GM18907 (cell line): ENCODE measurements around the gene SLC39A5.
"Not testable (repeated sequence)": the region's sequence is repeated elsewhere in the genome, so short reads cannot be mapped to it uniquely, and the experiment has no call there.

Experiments
- ATAC-seq: cut with Tn5 transposase; IDR thresholded peaks from one replicate; pipeline ENCODE4 v1.9.1; 2021; ENCODE audit warnings: mild to moderate bottlenecking, moderate library complexity; ENCODE audit not compliant: unreplicated experiment

SLC39A5 gene

GRCh38 chr12:56229916-56230431, at the start of gene SLC39A5:
Gene SLC39A5, plus strand, starts transcription at chr12:56230051. Its CDS starts 1,224 bp downstream, at chr12:56231275.
- no peak for ATAC-seq

DNA sequence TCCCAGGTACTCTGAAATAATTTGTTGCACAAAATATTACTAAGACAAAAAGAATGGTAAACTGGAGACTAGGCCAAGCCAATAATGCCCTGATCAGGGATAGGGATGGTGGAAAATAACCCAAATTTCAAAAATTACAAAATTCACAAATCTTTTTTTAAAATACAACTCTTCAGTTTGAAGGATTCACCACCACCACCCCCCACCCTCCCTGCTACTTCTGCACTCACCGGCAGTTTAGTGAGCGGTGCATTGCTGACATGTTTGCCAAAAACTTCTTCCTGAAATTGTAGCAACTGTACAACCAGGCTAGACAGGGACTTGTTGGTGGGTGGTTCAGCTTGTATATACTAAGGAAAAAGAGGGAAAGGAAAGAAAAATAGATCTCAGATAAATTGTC, 42.9 kb upstream of the SLC39A5 start:
- no peak for ATAC-seq

DNA sequence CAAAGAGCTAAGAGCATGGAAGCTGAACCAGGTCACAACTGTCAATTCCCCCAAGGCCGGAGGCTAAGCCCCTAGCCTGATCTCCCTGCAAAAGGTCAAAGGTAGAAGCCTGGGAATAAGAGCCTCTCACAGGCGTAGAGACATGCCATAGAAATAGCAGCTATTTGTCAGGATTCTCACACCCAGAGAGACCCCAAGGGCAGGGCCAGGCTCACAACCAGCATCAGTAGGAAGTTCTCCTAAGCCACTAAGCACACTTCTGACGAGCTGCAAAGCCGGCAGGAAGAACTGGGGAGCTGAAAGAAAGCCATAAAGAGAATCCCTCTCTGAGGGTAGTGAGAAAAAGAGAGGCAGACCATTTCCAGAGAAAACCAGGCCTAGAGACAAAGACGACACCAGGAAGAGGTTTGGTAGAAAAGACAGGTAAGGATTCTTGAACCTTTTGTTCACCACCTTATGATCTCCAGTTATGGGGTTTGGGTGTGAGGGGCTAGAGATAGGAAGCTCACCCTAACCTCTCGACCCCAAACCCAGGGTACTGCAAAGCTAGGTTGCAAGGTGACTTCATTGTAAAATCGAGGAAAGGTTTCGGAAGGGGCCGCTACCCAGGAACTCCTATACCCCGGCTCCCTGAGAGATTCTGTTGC, 41.6 kb upstream of the SLC39A5 start:
- no peak for ATAC-seq

DNA sequence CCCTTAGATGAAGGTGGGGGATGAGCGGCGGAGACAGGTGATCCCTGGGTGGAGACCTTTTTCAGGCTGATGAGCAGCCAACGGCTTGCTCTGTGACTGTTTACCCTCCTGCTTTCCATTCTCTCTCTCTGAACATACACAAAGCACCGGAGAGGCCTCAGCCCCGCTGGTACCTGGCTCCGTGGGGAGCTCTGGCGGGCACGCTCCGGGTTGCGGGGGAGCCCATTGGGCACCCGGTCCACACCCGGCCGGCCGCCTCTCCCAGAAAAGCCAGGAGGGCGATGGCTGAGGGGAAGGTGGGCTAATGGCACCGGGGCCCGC, 41.1 kb upstream of the SLC39A5 start:
- ATAC-seq: peak; percentile 16

DNA sequence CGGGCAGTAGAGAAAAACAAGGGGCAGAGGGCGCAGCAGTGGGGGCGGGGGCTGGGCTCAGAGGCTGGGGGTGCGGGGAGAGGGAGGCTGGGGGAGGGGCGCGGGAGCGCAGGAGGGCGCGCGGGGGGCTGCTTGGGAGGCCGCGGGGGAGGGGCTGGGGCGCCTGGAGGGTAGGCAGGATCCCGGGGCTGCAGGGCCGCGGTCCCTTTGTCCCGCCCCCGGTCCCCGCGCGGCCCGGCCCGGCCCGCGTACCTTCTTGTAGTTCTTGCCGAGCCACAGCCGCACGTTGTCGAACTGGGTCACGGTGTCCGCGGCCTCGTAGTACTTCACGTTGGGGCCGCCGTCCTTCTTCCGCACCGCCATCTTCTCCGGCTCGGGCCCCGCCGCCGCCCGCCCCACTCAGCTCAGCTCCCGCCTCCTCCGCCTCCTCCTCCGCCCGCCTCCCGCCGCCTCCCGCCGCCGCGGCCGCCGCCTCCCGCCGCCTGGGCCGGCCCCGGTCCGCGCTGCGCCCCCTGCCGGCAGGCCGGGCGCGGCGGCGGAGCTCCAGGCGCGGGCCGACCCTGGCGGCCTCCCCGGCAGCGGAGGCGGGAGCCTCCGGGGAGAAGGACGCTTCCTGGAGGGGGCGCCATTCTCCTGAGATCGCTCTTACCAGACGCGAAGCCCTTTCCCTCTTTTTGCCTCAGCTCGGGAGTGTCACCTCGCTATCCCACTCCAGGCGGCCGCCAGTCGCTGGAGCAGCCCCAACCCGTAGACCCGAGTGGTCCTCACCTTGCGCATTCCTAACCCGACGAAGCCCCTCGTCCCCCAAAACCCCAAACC, 40.5 kb upstream of the SLC39A5 start, which contains the start of gene SMARCC2:
Gene SMARCC2 (minus strand): TSS at position 385 of the 819 bp plus-strand sequence. CDS start 22 bp downstream, at position 363.
- peak; percentile 59 for ATAC-seq

DNA sequence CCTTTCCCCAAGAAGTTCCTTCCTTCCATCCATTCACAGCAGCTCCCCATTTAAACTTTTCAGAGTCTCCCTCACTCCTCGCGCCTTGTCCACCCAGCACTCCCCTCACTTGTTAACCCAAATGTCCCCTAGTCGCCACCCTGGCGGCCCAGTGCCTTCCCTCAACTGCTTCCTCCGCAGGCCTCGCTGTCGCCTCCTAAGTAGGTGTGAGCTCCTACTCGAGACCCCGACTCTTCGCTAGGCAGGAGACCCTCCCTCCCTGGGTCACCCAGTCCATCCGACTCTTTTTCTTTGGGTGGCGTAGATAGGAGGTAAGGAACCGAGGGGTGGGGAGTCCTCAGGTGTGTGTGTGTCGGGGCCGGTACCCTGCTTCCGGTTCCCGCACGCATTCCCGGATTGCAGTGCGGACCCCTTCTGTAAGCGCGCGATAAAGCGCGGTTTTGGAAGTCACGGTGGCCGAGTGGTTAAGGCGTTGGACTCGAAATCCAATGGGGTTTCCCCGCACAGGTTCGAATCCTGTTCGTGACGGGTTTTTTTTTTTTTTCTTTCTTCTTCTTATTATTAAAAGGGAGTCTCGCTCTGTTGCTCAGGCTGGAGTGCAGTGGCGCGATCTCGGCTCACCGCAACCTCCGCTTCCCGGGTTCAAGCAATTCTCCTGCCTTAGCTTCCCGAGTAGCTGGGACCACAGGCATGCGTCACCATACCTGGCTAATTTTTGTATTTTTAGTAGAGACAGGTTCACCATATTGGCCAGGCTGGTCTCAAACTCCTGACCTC, 39.7 kb upstream of the SLC39A5 start:
- peak; percentile 46 for ATAC-seq

DNA sequence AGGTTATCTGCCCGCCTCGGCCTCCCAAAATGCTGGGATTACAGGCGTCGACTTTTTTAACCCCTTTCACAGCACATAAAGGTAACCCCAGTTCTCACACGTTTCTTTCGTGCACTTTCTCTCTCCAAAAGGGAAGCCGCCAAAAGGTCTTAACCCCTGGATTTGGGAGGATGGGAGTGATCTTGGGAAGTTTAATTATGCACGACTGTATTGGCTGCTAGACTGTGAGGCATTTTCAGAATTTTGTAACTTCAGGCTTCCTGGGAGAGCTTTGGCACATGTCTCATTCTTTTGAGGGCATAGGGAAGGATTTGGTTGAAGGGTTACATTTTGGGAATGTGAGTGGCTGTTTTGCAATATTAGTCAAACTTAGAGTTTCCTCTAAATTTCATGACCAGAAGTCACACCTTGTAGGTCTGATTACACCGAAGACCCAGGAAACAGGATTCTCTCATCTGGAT, 39.1 kb upstream of the SLC39A5 start:
- no peak for ATAC-seq

DNA sequence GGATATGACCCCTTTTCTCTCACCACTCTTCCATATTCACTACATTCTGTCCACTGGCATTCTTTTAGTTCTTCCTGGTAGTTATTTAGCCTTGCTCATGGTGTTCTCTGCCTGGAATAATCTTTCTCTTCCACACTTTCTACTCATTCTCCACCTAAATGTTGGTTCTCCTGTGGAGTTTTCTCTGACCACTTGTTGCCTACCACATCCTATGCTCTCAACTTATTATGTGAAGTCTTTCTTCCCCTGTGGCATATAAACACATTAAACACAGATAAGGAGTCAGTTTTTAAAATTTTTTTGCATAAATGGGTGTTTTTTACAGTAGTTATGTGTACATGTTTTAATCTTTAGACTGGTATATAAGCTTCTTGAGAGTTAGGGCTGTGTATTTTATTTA, 37.3 kb upstream of the SLC39A5 start:
- no peak for ATAC-seq

- no peak for ATAC-seq
Observed at GRCh38 chr12:56193025-56193578, 36.7 kb upstream of the SLC39A5 start.

GRCh38 chr12:56196818-56197550, 32.9 kb upstream of the SLC39A5 start:
- not testable (repeated sequence) for ATAC-seq

- ATAC-seq: no peak
Observed at GRCh38 chr12:56197921-56198635, 31.8 kb upstream of the SLC39A5 start.

DNA sequence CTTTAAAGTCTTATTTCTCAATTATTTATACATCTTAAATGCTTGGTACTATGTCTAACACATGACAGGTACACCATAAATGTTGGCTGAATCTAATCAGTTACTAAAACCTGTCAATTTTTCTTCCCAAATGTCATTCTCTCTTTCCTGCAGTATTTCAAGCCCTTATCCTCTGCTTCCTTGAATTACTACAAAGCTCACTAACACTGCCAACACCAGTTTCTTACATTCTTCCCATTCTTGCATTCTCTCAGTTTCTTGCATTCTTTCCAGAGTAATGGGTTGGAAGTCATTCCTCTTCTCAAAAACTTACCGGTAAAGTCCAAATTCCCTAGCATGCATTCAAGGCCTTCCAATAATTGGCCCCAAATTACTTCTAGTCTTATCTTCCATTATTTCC, 31.0 kb upstream of the SLC39A5 start:
- ATAC-seq: no peak

GRCh38 chr12:56202366-56202765, 27.5 kb upstream of the SLC39A5 start:
- ATAC-seq: no peak

DNA sequence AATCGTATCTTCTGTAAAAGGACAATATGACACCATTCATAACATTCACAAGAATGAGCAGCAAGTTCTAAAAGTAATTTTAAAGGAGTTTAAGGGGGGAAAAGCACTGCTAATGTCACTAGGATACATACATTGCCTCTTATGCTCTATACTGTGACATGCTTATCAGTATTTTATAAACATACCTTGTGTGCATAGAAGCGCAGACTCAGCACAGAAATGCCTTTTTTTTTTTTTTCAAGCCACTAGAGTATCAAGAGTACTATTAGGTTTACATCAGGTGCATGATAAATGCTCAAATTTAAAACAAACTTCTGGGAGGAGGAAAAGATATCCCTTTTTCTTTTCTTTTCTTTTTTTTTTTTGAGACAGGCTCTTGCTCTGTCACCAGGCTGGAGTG, 27.0 kb upstream of the SLC39A5 start:
- no peak for ATAC-seq

DNA sequence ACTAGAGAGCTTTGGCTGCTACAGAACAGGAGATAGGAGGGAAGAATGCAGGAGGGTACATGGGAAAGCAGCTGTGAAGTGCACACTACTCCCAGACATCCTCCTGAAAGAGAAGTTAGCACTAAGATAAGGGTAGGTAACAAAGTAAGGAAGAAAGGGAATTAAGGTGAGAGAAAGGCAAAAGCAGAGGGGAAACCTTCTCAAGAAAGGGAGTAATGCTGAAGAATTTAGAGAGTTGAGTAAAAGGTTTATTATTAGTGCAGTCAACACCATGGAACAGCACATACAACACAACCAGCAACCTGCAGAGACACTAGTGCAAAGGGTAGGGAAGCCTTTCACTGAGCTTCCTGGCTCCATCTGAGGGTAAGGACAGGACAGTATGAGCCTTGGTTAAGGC, 25.6 kb upstream of the SLC39A5 start:
- ATAC-seq: no peak

DNA sequence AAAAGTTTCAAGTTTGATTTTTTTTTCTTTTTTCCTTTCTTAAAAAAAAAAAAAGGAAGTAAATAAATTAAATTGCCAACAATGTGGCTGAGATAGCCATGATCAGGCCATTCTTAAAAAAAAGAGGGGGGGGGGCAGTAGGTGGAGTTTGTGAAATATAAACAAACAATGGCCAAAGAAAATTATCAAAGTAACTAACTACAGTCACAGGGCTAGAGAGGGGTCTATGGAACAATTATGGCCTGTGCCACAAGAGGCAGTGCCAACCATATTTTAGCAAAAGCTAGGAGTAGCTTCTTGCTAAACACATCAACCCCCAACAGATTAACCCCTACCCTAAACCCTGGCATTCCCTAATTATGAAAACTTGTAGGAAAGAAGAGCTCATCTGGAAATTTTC, 24.4 kb upstream of the SLC39A5 start:
- ATAC-seq: no peak

DNA sequence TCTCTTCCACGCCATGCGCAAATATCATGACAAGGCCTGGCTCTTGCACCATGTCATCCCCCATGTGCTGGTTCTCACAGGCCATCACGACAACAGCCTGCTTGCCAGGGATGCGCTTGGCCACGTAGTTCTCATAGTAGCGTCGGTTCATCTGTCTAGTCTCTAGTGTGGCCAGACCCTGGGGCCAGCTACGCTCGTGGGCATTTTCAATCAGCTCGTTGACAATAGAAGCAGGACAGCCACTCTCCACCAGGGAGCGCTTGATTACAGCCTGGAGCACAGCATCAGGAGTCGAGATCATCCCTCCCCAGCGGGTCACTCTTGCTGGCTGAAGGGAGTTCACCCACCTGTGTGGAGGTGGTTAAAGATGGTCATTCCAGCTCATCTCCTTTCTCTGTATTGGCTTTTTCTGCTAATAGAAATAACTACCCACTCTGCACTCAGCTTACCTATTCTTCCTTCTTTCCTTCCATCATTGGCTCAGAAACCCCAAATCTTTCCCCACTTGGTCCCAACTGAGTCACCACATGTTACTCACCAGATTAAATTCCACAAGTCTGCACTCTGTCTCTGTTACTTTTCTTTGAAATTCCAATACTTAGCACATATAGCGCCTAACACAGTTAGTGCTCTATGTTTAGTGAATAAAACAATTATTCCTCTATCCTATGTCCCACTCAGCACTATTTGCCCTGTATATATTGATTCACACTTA, 23.2 kb upstream of the SLC39A5 start:
- no peak for ATAC-seq

GRCh38 chr12:56208006-56208405, 21.8 kb upstream of the SLC39A5 start:
- ATAC-seq: no peak

- no peak for ATAC-seq
Observed at GRCh38 chr12:56212361-56212760, 17.5 kb upstream of the SLC39A5 start.
